ENCODE measurements around the gene MGAT5.

Gene MGAT5

GRCh38 chr2:134359367-134360081 is 105.7 kb downstream of the MGAT5 start:
- in situ Hi-C loops (cut with HindIII; ENCODE audit: low sequenced_read_pairs), result no loop called here

GRCh38 chr2:134360745-134361487 is 107.0 kb downstream of the MGAT5 start:
- in situ Hi-C loops (cut with HindIII; ENCODE audit: low sequenced_read_pairs), result no loop called here

- in situ Hi-C loops (cut with HindIII; ENCODE audit: low sequenced_read_pairs), result no loop called here
These were observed 107.8 kb downstream of the MGAT5 start for GRCh38 chr2:134361648-134362047.

GRCh38 chr2:134362152-134362668 is 108.3 kb downstream of the MGAT5 start:
- in situ Hi-C loops (cut with HindIII; ENCODE audit: low sequenced_read_pairs), result no loop called here

- in situ Hi-C loops (cut with HindIII; ENCODE audit: low sequenced_read_pairs), result no loop called here
These were observed 108.9 kb downstream of the MGAT5 start for GRCh38 chr2:134362740-134363139.

- in situ Hi-C loops (cut with HindIII; ENCODE audit: low sequenced_read_pairs), result no loop called here
These were observed 111.5 kb downstream of the MGAT5 start for GRCh38 chr2:134365356-134365755.

- in situ Hi-C loops (cut with HindIII; ENCODE audit: low sequenced_read_pairs), result no loop called here
These were observed 112.5 kb downstream of the MGAT5 start for GRCh38 chr2:134366359-134366758.

GRCh38 chr2:134367213-134367612 is 113.3 kb downstream of the MGAT5 start:
- in situ Hi-C loops (cut with HindIII; ENCODE audit: low sequenced_read_pairs), result no loop called here

- in situ Hi-C loops (cut with HindIII; ENCODE audit: low sequenced_read_pairs), result no loop called here
These were observed 114.3 kb downstream of the MGAT5 start for GRCh38 chr2:134368009-134368817.

- in situ Hi-C loops (cut with HindIII; ENCODE audit: low sequenced_read_pairs), result no loop called here
These were observed 115.5 kb downstream of the MGAT5 start for GRCh38 chr2:134369220-134369902.

- in situ Hi-C loops (cut with HindIII; ENCODE audit: low sequenced_read_pairs), result no loop called here
These were observed 117.0 kb downstream of the MGAT5 start for GRCh38 chr2:134370655-134371445.

GRCh38 chr2:134372141-134372540 is 118.3 kb downstream of the MGAT5 start:
- in situ Hi-C loops (cut with HindIII; ENCODE audit: low sequenced_read_pairs), result no loop called here

- in situ Hi-C loops (cut with HindIII; ENCODE audit: low sequenced_read_pairs), result no loop called here
These were observed 118.8 kb downstream of the MGAT5 start for GRCh38 chr2:134372611-134373131.

- in situ Hi-C loops (cut with HindIII; ENCODE audit: low sequenced_read_pairs), result no loop called here
These were observed 122.1 kb downstream of the MGAT5 start for GRCh38 chr2:134375935-134376334.

- in situ Hi-C loops (cut with HindIII; ENCODE audit: low sequenced_read_pairs), result no loop called here
These were observed 123.9 kb downstream of the MGAT5 start for GRCh38 chr2:134377730-134378129.

- in situ Hi-C loops (cut with HindIII; ENCODE audit: low sequenced_read_pairs), result no loop called here
These were observed 125.4 kb downstream of the MGAT5 start for GRCh38 chr2:134379293-134379692.

GRCh38 chr2:134379722-134380121 is 125.8 kb downstream of the MGAT5 start:
- in situ Hi-C loops (cut with HindIII; ENCODE audit: low sequenced_read_pairs), result no loop called here

- in situ Hi-C loops (cut with HindIII; ENCODE audit: low sequenced_read_pairs), result no loop called here
These were observed 127.3 kb downstream of the MGAT5 start for GRCh38 chr2:134381141-134381540.

- in situ Hi-C loops (cut with HindIII; ENCODE audit: low sequenced_read_pairs), result no loop called here
These were observed 130.3 kb downstream of the MGAT5 start for GRCh38 chr2:134384131-134384530.

GRCh38 chr2:134385195-134385594 is 131.3 kb downstream of the MGAT5 start:
- in situ Hi-C loops (cut with HindIII; ENCODE audit: low sequenced_read_pairs), result no loop called here
